Adrenal gland (tissue), 12 donors: Measurements from ENCODE around the gene PPAT. TPM values are rescaled to one million over a fixed set of nuclear protein-coding genes. Genes with fewer than 3 reads are reported as not detected.
"Not testable (repeated sequence)": the region's sequence is repeated elsewhere in the genome, so short reads cannot be mapped to it uniquely, and the experiment has no call there.

Experiments used
- DNase-seq, 7 donors: peaks; one replicate each; pipeline ENCODE4 v3.0.0-alpha.2; 2019 to 2020
- H3K27ac ChIP-seq, 5 donors: fragments of 200-600 bp; sonication (generic) in 4 of 5; 1 replicate in 3 of 5; 2 replicates in 2 of 5; pipeline versions ENCODE4 v1.5.1 to v1.8.0; 2016 to 2020; ENCODE audit warnings: mild to moderate bottlenecking in 1 of 5
- H3K27me3 ChIP-seq: fragments of 200-600 bp; 2 replicates; pipeline ENCODE4 v1.8.0; 2021
- H3K36me3 ChIP-seq, 2 donors: fragments of 200-600 bp; replicated peaks in 1 of 2; 1 replicate in 1 of 2; 2 replicates in 1 of 2; pipeline versions ENCODE4 v1.5.1 to v1.8.0; 2018 to 2022
- H3K4me1 ChIP-seq, 2 donors: fragments of 200-600 bp; replicated peaks in 1 of 2; 1 replicate in 1 of 2; 2 replicates in 1 of 2; pipeline versions ENCODE4 v1.5.1 to v1.8.0; 2018 to 2021
- H3K4me3 ChIP-seq, 4 donors: fragments of 200-600 bp; sonication (generic) in 3 of 4; one replicate each; pipeline ENCODE4 v1.5.1; 2016 to 2018
- H3K9me3 ChIP-seq, 3 donors: fragments of 200-600 bp; sonication (generic) in 1 of 3; replicated peaks in 1 of 3; 1 replicate in 2 of 3; 2 replicates in 1 of 3; pipeline versions ENCODE4 v1.5.1 to v1.8.0; 2016 to 2021
- POLR2A ChIP-seq, 2 donors: fragments of 450-650 bp; IDR thresholded peaks; one replicate each; pipeline ENCODE4 v1.6.1; 2017; ENCODE audit warnings: antibody characterized with exemption in 2 of 2, mild to moderate bottlenecking in 2 of 2, moderate library complexity in 1 of 2
- WGBS, 4 donors: extraction: QIAGEN DNeasy Blood & Tissue Kit in 2 of 4; methylation state at CpG; one replicate each; pipeline versions ENCODE4 v1.1.5 to v1.1.7; 2013 to 2017; 5-methylcytosine and 5-hydroxymethylcytosine counted together
- intact Hi-C, 2 donors: fragments of 100-400 bp; cut with DNase I; formaldehyde crosslinking; loops; one replicate each; pipeline versions ENCODE4 v1.14.1 to v1.15.0; 2022 to 2023
- polyA plus RNA-seq, 3 donors: library from polyadenylated mRNA; stranded (reverse); fragments of 200-250 nt in 2 of 3; fragments of 350-450 nt in 1 of 3; fragmentation: Illumina TruSeq in 1 of 3; extraction: RNeasy Lipid Tissue Mini Kit (QIAGEN cat#74804) in 1 of 3; gene quantifications; one replicate each; pipeline ENCODE4 v1.2.3, GENCODE V29; 2013 to 2014
- total RNA-seq, 9 donors: library from RNA; depleted of rRNA in 4 of 9; stranded (reverse); fragments of >200 nt in 4 of 9; fragments of 120-200 nt in 1 of 9; fragmentation: NEBNext Ultra II Directional in 1 of 9; extraction: Animal tissue kit (Norgen Biotek cat#: 25700) in 1 of 9; gene quantifications; one replicate each; pipeline versions ENCODE4 v1.1.0 to v1.2.4, GENCODE V29; 2013 to 2023
- TF ChIP-seq, protein P1 (sequence below), 6 experiments: fragments of 450-650 bp in 4 of 6; fragments of 200-600 bp in 2 of 6; sonication (generic) in 1 of 6; IDR thresholded peaks; 1 replicate in 5 of 6; 2 replicates in 1 of 6; pipeline versions ENCODE4 v1.5.1 to v1.8.0; 2016 to 2021; ENCODE audit warnings: antibody characterized with exemption in 6 of 6, mild to moderate bottlenecking in 2 of 6, moderate library complexity in 1 of 6
- donor health status: healthy with polysubstance abuse.
- donor health status: Bipolar disorder and iron deficiency.
- donor health status: DM: yes; HTN: yes; CAD: no.
- donor health status: DM: no; HTN: no; CAD: no.
- donor health status: DM: no; HTN: no; CAD: no.
- donor health status: DM: yes; HTN: yes; CAD: no.

Gene PPAT
- total and polyA plus RNA-seq, 12 donors: 1.8 to 19.9 (median 11.5) TPM

DNA sequence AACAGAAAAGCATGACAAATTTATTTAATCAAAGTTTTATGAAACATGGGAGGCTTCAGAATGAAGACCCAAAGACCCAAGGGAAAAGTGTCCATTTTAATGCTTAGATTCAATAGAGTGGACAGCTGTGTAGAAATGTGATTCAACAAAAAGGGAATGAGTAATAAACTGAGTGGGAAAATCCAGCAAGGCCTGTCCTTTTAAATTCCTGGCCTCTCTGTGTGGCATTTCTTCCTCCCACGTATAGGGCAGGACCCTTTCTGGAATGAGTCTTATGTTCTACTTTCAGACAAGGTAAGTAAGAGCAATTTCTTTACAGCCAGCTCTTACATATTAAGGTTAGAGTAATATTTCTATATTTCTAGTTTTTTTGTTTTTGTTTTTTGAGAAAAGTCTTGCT, 62.6 kb downstream of the PPAT start:
- H3K4me1 ChIP-seq: no peaks in the 10 kb centered on the region
- peaks cover 0 to 9% of the 10 kb centered on the region in 2 donors for H3K36me3 ChIP-seq
- DNase-seq: no peak
- intact Hi-C loops: no loop called here
- H3K27me3 ChIP-seq: no peaks in the 10 kb centered on the region
- TF ChIP-seq, protein P1, sequence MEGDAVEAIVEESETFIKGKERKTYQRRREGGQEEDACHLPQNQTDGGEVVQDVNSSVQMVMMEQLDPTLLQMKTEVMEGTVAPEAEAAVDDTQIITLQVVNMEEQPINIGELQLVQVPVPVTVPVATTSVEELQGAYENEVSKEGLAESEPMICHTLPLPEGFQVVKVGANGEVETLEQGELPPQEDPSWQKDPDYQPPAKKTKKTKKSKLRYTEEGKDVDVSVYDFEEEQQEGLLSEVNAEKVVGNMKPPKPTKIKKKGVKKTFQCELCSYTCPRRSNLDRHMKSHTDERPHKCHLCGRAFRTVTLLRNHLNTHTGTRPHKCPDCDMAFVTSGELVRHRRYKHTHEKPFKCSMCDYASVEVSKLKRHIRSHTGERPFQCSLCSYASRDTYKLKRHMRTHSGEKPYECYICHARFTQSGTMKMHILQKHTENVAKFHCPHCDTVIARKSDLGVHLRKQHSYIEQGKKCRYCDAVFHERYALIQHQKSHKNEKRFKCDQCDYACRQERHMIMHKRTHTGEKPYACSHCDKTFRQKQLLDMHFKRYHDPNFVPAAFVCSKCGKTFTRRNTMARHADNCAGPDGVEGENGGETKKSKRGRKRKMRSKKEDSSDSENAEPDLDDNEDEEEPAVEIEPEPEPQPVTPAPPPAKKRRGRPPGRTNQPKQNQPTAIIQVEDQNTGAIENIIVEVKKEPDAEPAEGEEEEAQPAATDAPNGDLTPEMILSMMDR (IDR thresholded peaks at IDR 0.05): no peak
- no peak for TF ChIP-seq POLR2A (IDR thresholded peaks at IDR 0.05)
- H3K4me3 ChIP-seq: no peak overlapping the region
- 0 to 78% (median 26%) methylated on average over 1 of the region's 1 CpG for WGBS, 4 donors
- no peaks in the 10 kb centered on the region for H3K9me3 ChIP-seq
- no peak overlapping the region for H3K27ac ChIP-seq

DNA sequence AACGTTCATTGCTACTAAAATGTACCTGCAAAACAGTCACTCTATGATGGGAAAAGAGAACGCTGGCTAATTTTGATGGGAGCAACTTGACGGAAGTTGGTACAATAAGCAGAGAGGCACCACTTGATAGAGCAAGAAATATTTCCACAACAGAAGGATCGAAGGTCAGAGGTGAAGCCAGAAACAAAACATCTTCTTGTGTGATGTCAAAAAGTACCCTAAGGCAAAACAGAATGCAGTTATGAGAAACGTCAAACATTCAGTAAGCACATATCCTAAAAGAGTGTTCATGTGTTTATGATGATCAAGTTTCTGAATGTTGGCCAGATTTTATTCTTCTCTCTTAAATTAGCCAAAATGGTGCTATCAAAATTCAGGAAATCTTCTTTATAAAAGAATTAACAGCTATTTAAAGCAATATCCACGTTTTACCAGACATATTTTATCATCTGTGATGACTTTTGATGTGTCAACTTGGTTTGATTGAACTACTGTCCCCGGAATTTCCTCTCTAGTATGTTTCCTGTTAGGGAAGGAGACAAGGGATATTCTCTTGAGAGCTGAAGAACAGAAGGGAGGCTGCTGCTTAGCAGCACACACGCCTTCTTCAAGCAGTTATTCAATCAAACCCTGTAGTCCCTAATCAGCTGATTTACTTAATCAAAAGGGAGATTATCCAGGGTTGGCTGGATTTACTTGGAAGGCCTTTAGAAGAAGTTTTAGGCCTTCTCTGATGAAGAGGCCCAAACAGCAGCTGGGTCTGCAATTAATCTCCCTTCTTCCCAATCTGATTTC, 63.8 kb downstream of the PPAT start:
- intact Hi-C loops: no loop called here
- Histone ChIP-seq H3K36me3 (peaks cover 0 to 9% of the 10 kb centered on the region in 2 donors), H3K4me1 (no peaks in the 10 kb centered on the region), H3K27ac (no peak overlapping the region), H3K27me3 (no peaks in the 10 kb centered on the region), H3K9me3 (no peaks in the 10 kb centered on the region), H3K4me3 (no peak overlapping the region)
- TF ChIP-seq, protein P1 (IDR thresholded peaks at IDR 0.05): no peak
- TF ChIP-seq POLR2A (IDR thresholded peaks at IDR 0.05): no peak
- DNase-seq: no peak
- WGBS, 4 donors: 68 to 78% (median 70%) methylated on average over 8 of the region's 8 CpGs

DNA sequence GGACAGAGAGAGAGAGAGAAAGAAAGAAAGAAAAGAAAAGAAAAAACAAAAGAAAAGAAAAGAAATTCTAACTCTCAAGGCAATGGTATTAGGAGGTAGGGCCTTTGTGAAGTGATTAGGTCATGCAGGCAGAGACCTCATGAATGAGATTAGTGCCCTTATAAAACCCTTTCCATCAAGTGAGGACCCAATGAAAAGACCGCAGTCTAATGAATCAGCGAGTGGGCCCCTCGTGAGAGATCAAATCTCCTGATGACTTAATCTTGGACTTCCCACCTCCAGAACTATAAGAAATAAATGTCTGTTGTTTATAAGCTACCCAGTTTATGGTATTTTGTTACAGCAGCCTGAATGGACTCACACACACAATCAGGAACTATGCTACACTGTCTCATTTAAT, 65.0 kb downstream of the PPAT start:
- TF ChIP-seq POLR2A (IDR thresholded peaks at IDR 0.05): no peak
- TF ChIP-seq, protein P1 (IDR thresholded peaks at IDR 0.05): no peak
- Histone ChIP-seq H3K4me1 (no peaks in the 10 kb centered on the region), H3K4me3 (no peak overlapping the region), H3K36me3 (peaks cover 0 to 9% of the 10 kb centered on the region in 2 donors), H3K27me3 (no peaks in the 10 kb centered on the region), H3K9me3 (no peaks in the 10 kb centered on the region), H3K27ac (no peak overlapping the region)
- no peak for DNase-seq
- WGBS, 4 donors: 95 to 98% (median 97%) methylated on average over 3 of the region's 3 CpGs
- intact Hi-C loops: no loop called here

DNA sequence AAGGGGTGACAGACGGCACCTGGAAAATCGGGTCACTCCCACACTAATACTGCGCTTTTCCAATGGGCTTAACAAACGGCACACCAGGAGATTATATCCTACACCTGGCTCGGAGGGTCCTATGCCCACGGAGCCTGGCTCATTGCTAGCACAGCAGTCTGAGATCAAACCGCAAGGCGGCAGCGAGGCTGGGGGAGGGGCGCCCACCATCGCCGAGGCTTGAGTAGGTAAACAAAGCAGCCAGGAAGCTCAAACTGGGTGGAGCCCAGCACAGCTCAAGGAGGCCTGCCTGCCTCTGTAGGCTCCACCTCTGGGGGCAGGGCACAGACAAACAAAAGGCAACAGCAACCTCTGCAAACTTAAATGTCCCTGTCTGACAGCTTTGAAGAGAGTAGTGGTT, 72.4 kb downstream of the PPAT start:
- H3K4me3 ChIP-seq, H3K36me3 ChIP-seq, H3K9me3 ChIP-seq, H3K27ac ChIP-seq, DNase-seq, intact Hi-C loops, H3K4me1 ChIP-seq, H3K27me3 ChIP-seq: not testable (repeated sequence)
- 96 to 98% (median 98%) methylated on average over 12 of the region's 12 CpGs for WGBS, 4 donors

DNA sequence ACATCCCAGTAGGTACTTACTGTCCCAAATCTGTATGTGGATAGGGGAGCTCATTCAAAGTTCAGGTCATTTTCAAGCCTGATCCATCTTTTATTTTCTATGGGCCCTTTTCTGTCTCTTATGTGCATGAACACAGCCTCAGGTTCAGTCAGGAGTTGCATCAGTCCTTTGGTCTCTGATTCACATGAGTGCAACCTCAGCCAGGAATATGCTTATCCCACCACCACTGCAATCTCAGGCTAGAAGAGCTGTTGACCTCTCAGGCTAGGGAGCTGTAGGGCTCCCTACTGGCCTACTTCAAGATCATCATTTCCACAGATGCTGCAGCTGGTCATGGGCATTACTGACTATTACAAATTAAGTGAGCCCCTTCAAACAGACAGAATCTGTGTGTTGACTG, 75.3 kb downstream of the PPAT start:
- Histone ChIP-seq H3K36me3 (peaks cover 0 to 3% of the 10 kb centered on the region in 2 donors), H3K9me3 (no peaks in the 10 kb centered on the region), H3K4me1 (no peaks in the 10 kb centered on the region), H3K27ac (no peak overlapping the region), H3K27me3 (no peaks in the 10 kb centered on the region), H3K4me3 (no peak overlapping the region)
- intact Hi-C loops: no loop called here
- no peak for DNase-seq
- TF ChIP-seq, protein P1 (IDR thresholded peaks at IDR 0.05): no peak
- no peak for TF ChIP-seq POLR2A (IDR thresholded peaks at IDR 0.05)
